Lung (tissue), 12 donors: ENCODE measurements around the gene PPP1R1C. TPM values are rescaled to one million over a fixed set of nuclear protein-coding genes. Genes with fewer than 3 reads are reported as not detected.
"Not testable (repeated sequence)": the region's sequence is repeated elsewhere in the genome, so short reads cannot be mapped to it uniquely, and the experiment has no call there.

Source experiments
- ATAC-seq: fragments of 200-7000 bp; cut with Tn5 transposase; one replicate; pipeline ENCODE4 v1.9.1; 2020; ENCODE audit warnings: moderate number of reproducible peaks; ENCODE audit not compliant: insufficient read depth, low FRiP score
- DNase-seq, 3 donors: peaks; one replicate each; pipeline ENCODE4 v3.0.0-alpha.2; 2013 to 2017
- H3K27ac ChIP-seq, 2 donors: one replicate each; pipeline ENCODE4 v1.5.1; 2013; ENCODE audit warnings: mild to moderate bottlenecking in 2 of 2, moderate library complexity in 2 of 2, control low read depth in 1 of 2, inconsistent platforms in 1 of 2, low read depth in 1 of 2, low read length in 1 of 2
- H3K27me3 ChIP-seq, 3 donors: one replicate each; pipeline ENCODE4 v1.5.1; 2013; ENCODE audit warnings: low read length in 2 of 3; ENCODE audit not compliant: control insufficient read depth in 3 of 3, insufficient read depth in 3 of 3
- H3K36me3 ChIP-seq, 4 donors: one replicate each; pipeline ENCODE4 v1.5.1; 2013; ENCODE audit warnings: low read length in 4 of 4, mild to moderate bottlenecking in 1 of 4, moderate library complexity in 1 of 4; ENCODE audit not compliant: control insufficient read depth in 4 of 4, insufficient read depth in 4 of 4
- H3K4me1 ChIP-seq, 5 donors: one replicate each; pipeline ENCODE4 v1.5.1; 2013; ENCODE audit warnings: low read length in 5 of 5, mild to moderate bottlenecking in 2 of 5, moderate library complexity in 1 of 5; ENCODE audit not compliant: control insufficient read depth in 5 of 5, insufficient read depth in 5 of 5
- H3K4me3 ChIP-seq: one replicate; pipeline ENCODE4 v1.5.1; 2013; ENCODE audit warnings: mild to moderate bottlenecking, control low read depth, moderate library complexity
- H3K9ac ChIP-seq, 2 donors: one replicate each; pipeline ENCODE4 v1.5.1; 2013; ENCODE audit warnings: low read length in 2 of 2, control low read depth in 1 of 2; ENCODE audit not compliant: insufficient read depth in 1 of 2
- H3K9me3 ChIP-seq, 4 donors: one replicate each; pipeline ENCODE4 v1.5.1; 2013; ENCODE audit warnings: low read length in 3 of 4, mild to moderate bottlenecking in 1 of 4, moderate library complexity in 1 of 4; ENCODE audit not compliant: control insufficient read depth in 4 of 4, insufficient read depth in 3 of 4
- CTCF ChIP-seq: IDR thresholded peaks from 2 replicates; pipeline ENCODE4 v1.5.1; 2012; ENCODE audit warnings: mild to moderate bottlenecking; ENCODE audit errors: control extremely low read depth, extremely low read depth
- WGBS, 2 donors: extraction: QIAGEN DNeasy Blood & Tissue Kit; methylation state at CpG; one replicate each; pipeline ENCODE4 v1.1.7; 2013; 5-methylcytosine and 5-hydroxymethylcytosine counted together
- polyA plus RNA-seq, 2 donors: library from polyadenylated mRNA; stranded (reverse); fragments of 200-250 nt; gene quantifications; one replicate each; pipeline ENCODE4 v1.2.1, GENCODE V29; 2013
- total RNA-seq, 2 donors: library from RNA; depleted of rRNA in 1 of 2; stranded (reverse); fragments of >200 nt in 1 of 2; gene quantifications; one replicate each; pipeline ENCODE4 v1.2.1, GENCODE V29; 2014 to 2021
- donor health status: control.
- donor health status: control.
- donor health status: Bipolar disorder and iron deficiency.
- donor health status: healthy.
- donor health status: DM: yes; HTN: yes; CAD: no.

The PPP1R1C gene
- total and polyA plus RNA-seq, 4 donors = 1.2 to 6.3 (median 4.5) TPM

- Histone ChIP-seq H3K27ac (no peak overlapping the region), H3K9ac (no peak overlapping the region), H3K4me1 (peaks cover 0 to 5% (median 0%) of the 10 kb centered on the region in 5 donors), H3K9me3 (no peaks in the 10 kb centered on the region), H3K4me3 (no peak overlapping the region), H3K27me3 (no peaks in the 10 kb centered on the region), H3K36me3 (no peaks in the 10 kb centered on the region)
- WGBS, 2 donors = 52 to 64% methylated on average over 1 of the region's 1 CpG
- TF ChIP-seq CTCF = no peak
- ATAC-seq (no peak), DNase-seq (no peak)
Observed at GRCh38 chr2:181955010-181955409, 30.6 kb upstream of the PPP1R1C start.

DNA sequence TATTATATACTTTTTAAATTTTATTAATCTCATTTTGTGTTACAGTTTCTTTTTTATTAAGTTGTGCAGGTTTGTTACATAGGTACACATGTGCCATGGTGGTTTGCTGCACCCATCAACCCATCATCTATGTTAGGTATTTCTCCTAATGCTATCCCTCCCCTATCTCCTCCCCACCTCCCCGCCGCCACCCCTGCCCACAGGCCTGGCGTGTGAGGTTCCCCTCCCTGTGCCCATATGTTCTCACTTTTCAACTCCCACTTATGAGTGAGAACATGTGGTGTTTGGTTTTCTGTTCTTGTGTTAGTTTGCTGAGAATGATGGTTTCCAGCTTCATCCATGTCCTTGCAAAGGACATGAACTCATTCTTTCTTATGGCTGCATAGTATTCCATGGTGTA lies 29.8 kb upstream of the PPP1R1C start:
- H3K9ac ChIP-seq, H3K36me3 ChIP-seq, H3K4me3 ChIP-seq, H3K27ac ChIP-seq, H3K4me1 ChIP-seq, DNase-seq, ATAC-seq, H3K27me3 ChIP-seq, H3K9me3 ChIP-seq: not testable (repeated sequence)
- 92 to 94% methylated on average over 3 of the region's 3 CpGs for WGBS, 2 donors

- 66 to 90% methylated on average over 4 of the region's 4 CpGs for WGBS, 2 donors
- no peak for TF ChIP-seq CTCF
- no peak for ATAC-seq
- no peak overlapping the region for H3K27ac ChIP-seq
- H3K9me3 ChIP-seq = peaks cover 0 to 2% (median 0%) of the 10 kb centered on the region in 4 donors
- no peak overlapping the region for H3K4me3 ChIP-seq
- H3K4me1 ChIP-seq = peaks cover 0 to 5% (median 0%) of the 10 kb centered on the region in 5 donors
- H3K9ac ChIP-seq = no peak overlapping the region
- no peaks in the 10 kb centered on the region for H3K36me3 ChIP-seq
- no peak for DNase-seq
- no peaks in the 10 kb centered on the region for H3K27me3 ChIP-seq
Observed at GRCh38 chr2:181957668-181958067, 28.0 kb upstream of the PPP1R1C start.

GRCh38 chr2:181958726-181959125 lies 26.9 kb upstream of the PPP1R1C start:
- Histone ChIP-seq H3K4me1 (peaks cover 0 to 5% (median 0%) of the 10 kb centered on the region in 5 donors), H3K4me3 (no peak overlapping the region), H3K27ac (no peak overlapping the region), H3K36me3 (no peaks in the 10 kb centered on the region), H3K27me3 (no peaks in the 10 kb centered on the region), H3K9ac (no peak overlapping the region), H3K9me3 (peaks cover 0 to 2% (median 0%) of the 10 kb centered on the region in 4 donors)
- WGBS, 2 donors = 92 to 100% methylated on average over 1 of the region's 1 CpG
- DNase-seq (no peak), ATAC-seq (no peak)
- no peak for TF ChIP-seq CTCF
